Heart left ventricle (tissue), 16 donors: ENCODE measurements around the gene ST6GALNAC4. TPM values are rescaled to one million over a fixed set of nuclear protein-coding genes. Genes with fewer than 3 reads are reported as not detected.

ENCODE experiments used
- ATAC-seq, 4 donors: fragments of 200-7000 bp; cut with Tn5 transposase; one replicate each; pipeline ENCODE4 v1.9.1; 2020 to 2022; ENCODE audit warnings: moderate library complexity in 4 of 4, mild to moderate bottlenecking in 3 of 4, moderate number of reproducible peaks in 1 of 4
- DNase-seq, 5 donors: peaks; one replicate each; pipeline ENCODE4 v3.0.0-alpha.2; 2020
- H3K27ac ChIP-seq, 12 donors: fragments of 200-600 bp; sonication (generic) in 4 of 12; one replicate each; pipeline versions ENCODE4 v1.5.0 to v1.8.0; 2016 to 2022; ENCODE audit warnings: mild to moderate bottlenecking in 2 of 12
- H3K27me3 ChIP-seq, 9 donors: fragments of 200-600 bp; sonication (generic) in 2 of 9; one replicate each; pipeline versions ENCODE4 v1.5.1 to v1.8.0; 2016 to 2022; ENCODE audit warnings: mild to moderate bottlenecking in 3 of 9
- H3K36me3 ChIP-seq, 9 donors: fragments of 200-600 bp; sonication (generic) in 2 of 9; one replicate each; pipeline versions ENCODE4 v1.5.0 to v1.8.0; 2018 to 2022; ENCODE audit warnings: mild to moderate bottlenecking in 2 of 9
- H3K4me1 ChIP-seq, 12 donors: fragments of 200-600 bp; sonication (generic) in 4 of 12; one replicate each; pipeline versions ENCODE4 v1.5.0 to v1.8.0; 2016 to 2022; ENCODE audit warnings: mild to moderate bottlenecking in 3 of 12
- H3K4me3 ChIP-seq, 12 donors: fragments of 200-600 bp; sonication (generic) in 4 of 12; one replicate each; pipeline versions ENCODE4 v1.5.0 to v1.8.0; 2017 to 2022; ENCODE audit warnings: mild to moderate bottlenecking in 9 of 12, moderate library complexity in 4 of 12
- H3K9me3 ChIP-seq, 12 donors: fragments of 200-600 bp; sonication (generic) in 4 of 12; one replicate each; pipeline versions ENCODE4 v1.5.0 to v1.8.0; 2016 to 2022; ENCODE audit warnings: mild to moderate bottlenecking in 1 of 12
- CTCF ChIP-seq, 12 donors: fragments of 200-600 bp; sonication (generic) in 4 of 12; IDR thresholded peaks; one replicate each; pipeline versions ENCODE4 v1.5.0 to v1.8.0; 2018 to 2022; ENCODE audit warnings: antibody characterized with exemption in 12 of 12, mild to moderate bottlenecking in 5 of 12
- POLR2A ChIP-seq, 2 donors: fragments of 450-650 bp; IDR thresholded peaks; one replicate each; pipeline ENCODE4 v1.6.1; 2017; ENCODE audit warnings: antibody characterized with exemption in 2 of 2, mild to moderate bottlenecking in 2 of 2, moderate library complexity in 2 of 2
- WGBS, 4 donors: extraction: QIAGEN DNeasy Blood & Tissue Kit in 2 of 4; methylation state at CpG; one replicate each; pipeline versions ENCODE4 v1.1.5 to v1.1.7; 2013 to 2018; 5-methylcytosine and 5-hydroxymethylcytosine counted together
- intact Hi-C, 10 donors: fragments of 100-400 bp; cut with DNase I; formaldehyde crosslinking; loops; one replicate each; pipeline versions ENCODE4 v1.11.1 to v1.14.2; 2022
- microRNA-seq, 4 donors: library from miRNA; unstranded; fragments of <30 nt; microRNA quantifications; one replicate each; pipeline versions ENCODE4 to v1.2.0, GENCODE V29; 2017 to 2020
- polyA plus RNA-seq, 2 donors: library from polyadenylated mRNA; stranded (reverse); fragments of 200-250 nt; gene quantifications; one replicate each; pipeline ENCODE4 v1.2.3, GENCODE V29; 2013
- total RNA-seq, 9 donors: library from RNA; depleted of rRNA in 2 of 9; stranded (reverse); fragments of >200 nt in 2 of 9; fragmentation: NEBNext Ultra II Directional in 3 of 9; extraction: Animal tissue kit (Norgen Biotek cat#: 25700) in 3 of 9; gene quantifications; one replicate each; pipeline versions ENCODE4 v1.1.0 to v1.2.4, GENCODE V29; 2016 to 2023
- donor health status: ischemic (EF 13 %, LVEDD 7.1; RV severe dilation, severe dysfunction).
- donor health status: healthy with polysubstance abuse.
- donor health status: DM: no; HTN: yes; CAD: no.
- donor health status: DM: no; HTN: no; CAD: no.
- donor health status: ischemic (EF 25% LVEDD 6.9; RV normal size, moderate dysfunction).
- donor health status: ischemic (EF 25% LVEDD 5.7; RV mildly dilated, moderate dysfunction).
- donor health status: healthy.
- donor health status: DM: yes; HTN: yes; CAD: no.
- donor health status: ischemic (EF 35%, LVEDD 5.7; RV mildly dilated, moderate dysfunction).
- donor health status: nonischemic (EF 11% LVEDD 7.7; RV severe dilation, severe dysfunction).
- donor health status: DM: yes; HTN: yes; CAD: no.
- donor health status: PGD.
- donor health status: ischemic (EF 29% LVEDD 5.4; RV normal size, mild dysfunction).
- donor health status: nonischemic (EF 23%, LVEDD 6.1; RV moderate dilation, normal function).

ST6GALNAC4 gene
- total and polyA plus RNA-seq, 11 donors = 17.0 to 72.0 (median 42.6) TPM

- intact Hi-C loops = loop anchor here in 4 of 10 donors (5.0 kb wide), 2 partner anchors 33 to 73 kb away; partner anchors contain the start of gene CDK9 (in 1 of the 4)
- WGBS, 4 donors = 88 to 93% (median 92%) methylated on average over 11 of the region's 11 CpGs
- peaks cover 36 to 83% (median 77%) of the 10 kb centered on the region in 12 donors for H3K4me1 ChIP-seq
These were observed 56.1 kb downstream of the ST6GALNAC4 start for GRCh38 chr9:127860779-127861178.

GRCh38 chr9:127860260-127860659 is 56.6 kb downstream of the ST6GALNAC4 start:
- Histone ChIP-seq H3K27me3 (no peaks in the 10 kb centered on the region), H3K27ac (peak overlapping the region; percentile 34 to 98 (median 94)), H3K9me3 (no peaks in the 10 kb centered on the region), H3K4me3 (no peak overlapping the region), H3K36me3 (no peaks in the 10 kb centered on the region), H3K4me1 (peaks cover 36 to 87% (median 81%) of the 10 kb centered on the region in 12 donors)
- peak; percentile 9 to 66 (median 54) for ATAC-seq
- intact Hi-C loops = loop anchor here in 4 of 10 donors (5.0 kb wide), 2 partner anchors 33 to 73 kb away; partner anchors contain the start of gene CDK9 (in 1 of the 4)
- WGBS, 4 donors = 5 to 22% (median 14%) methylated on average over 8 of the region's 8 CpGs
- peak in 4 of 5 donors; percentile 73 to 85 (median 74) for DNase-seq
- peak in 1 of 12 donors; percentile 21 for TF ChIP-seq CTCF (IDR thresholded peaks at IDR 0.05)
- no peak for TF ChIP-seq POLR2A (IDR thresholded peaks at IDR 0.05)

More at GRCh38 chr9:127860779-127861178, 56.1 kb downstream of the ST6GALNAC4 start:
- H3K36me3 ChIP-seq = no peaks in the 10 kb centered on the region
- no peak overlapping the region for H3K4me3 ChIP-seq
- no peaks in the 10 kb centered on the region for H3K27me3 ChIP-seq
- DNase-seq (peak in 1 of 5 donors; percentile 22), ATAC-seq (no peak)
- H3K9me3 ChIP-seq = no peaks in the 10 kb centered on the region
- TF ChIP-seq POLR2A (IDR thresholded peaks at IDR 0.05) (no peak), CTCF (IDR thresholded peaks at IDR 0.05) (no peak)
- peak overlapping the region; percentile 34 to 98 (median 94) for H3K27ac ChIP-seq

GRCh38 chr9:127858041-127858512 is 58.8 kb downstream of the ST6GALNAC4 start:
- TF ChIP-seq POLR2A (IDR thresholded peaks at IDR 0.05) (no peak), CTCF (IDR thresholded peaks at IDR 0.05) (no peak)
- no peaks in the 10 kb centered on the region for H3K27me3 ChIP-seq
- peak; percentile 6 to 9 (median 8) for ATAC-seq
- peaks cover 33 to 92% (median 82%) of the 10 kb centered on the region in 12 donors for H3K4me1 ChIP-seq
- no peaks in the 10 kb centered on the region for H3K36me3 ChIP-seq
- WGBS, 4 donors = 4 to 23% (median 8%) methylated on average over 12 of the region's 12 CpGs
- H3K27ac ChIP-seq = peak overlapping the region; percentile 34 to 98 (median 94)
- intact Hi-C loops = loop anchor here in 2 of 10 donors (2.0 to 10.0 kb wide), 4 partner anchors 13 to 96 kb away; no protein-coding TSS in a partner anchor
- peak; percentile 80 to 91 (median 87) for DNase-seq
- H3K4me3 ChIP-seq = peak overlapping the region in 1 of 12 donors; percentile 8
- no peaks in the 10 kb centered on the region for H3K9me3 ChIP-seq

Small RNA genes within 50 kb of the gene (microRNA-seq; reads per million reads assigned to microRNA genes)
- 0 to 0.58 (median 0) reads per million in 4 donors for gene MIR4672

Other genes starting within 250 kb of the ST6GALNAC4 start
- under 1 TPM in 2 of 9 donors, not detected in 7; 0.15 to 0.87 TPM for gene CFAP157, start 210.1 kb downstream of the ST6GALNAC4 start, total RNA-seq
- under 1 TPM; 0.08 TPM for gene CFAP157, start 210.1 kb downstream of the ST6GALNAC4 start, polyA plus RNA-seq
- 10 to 100 TPM in 7 of 9 donors, 1 to 10 TPM in 2; 7.3 to 30.5 (median 13.5) TPM for gene PTRH1, start 201.4 kb downstream of the ST6GALNAC4 start, total RNA-seq
- gene PTRH1, start 201.4 kb downstream of the ST6GALNAC4 start, polyA plus RNA-seq = 10 to 100 TPM; 14.0 to 44.7 TPM
- under 1 TPM in 8 of 9 donors, not detected in 1; 0.09 to 0.61 (median 0.24) TPM for gene TTC16, start 201.0 kb downstream of the ST6GALNAC4 start, total RNA-seq
- gene TTC16, start 201.0 kb downstream of the ST6GALNAC4 start, polyA plus RNA-seq = under 1 TPM in 1 of 2 donors, not detected in 1; 0.34 TPM
- gene TOR2A, start 181.7 kb downstream of the ST6GALNAC4 start, total RNA-seq = 1 to 10 TPM; 1.7 to 9.2 (median 3.3) TPM
- gene TOR2A, start 181.7 kb downstream of the ST6GALNAC4 start, polyA plus RNA-seq = 1 to 10 TPM; 3.4 to 5.2 TPM
- gene SH2D3C, start 138.4 kb downstream of the ST6GALNAC4 start, total RNA-seq = 10 to 100 TPM; 13.7 to 38.9 (median 16.9) TPM
- 10 to 100 TPM; 21.1 to 24.8 TPM for gene SH2D3C, start 138.4 kb downstream of the ST6GALNAC4 start, polyA plus RNA-seq
- 10 to 100 TPM; 35.6 to 60.3 (median 47.8) TPM for gene CDK9, start 131.0 kb downstream of the ST6GALNAC4 start, total RNA-seq
- gene CDK9, start 131.0 kb downstream of the ST6GALNAC4 start, polyA plus RNA-seq = 10 to 100 TPM; 26.2 to 30.4 TPM
- 10 to 100 TPM; 39.9 to 55.1 (median 41.5) TPM for gene FPGS, start 114.2 kb downstream of the ST6GALNAC4 start, total RNA-seq
- gene FPGS, start 114.2 kb downstream of the ST6GALNAC4 start, polyA plus RNA-seq = 10 to 100 TPM; 36.8 to 50.1 TPM
- 100 to 1,000 TPM; 116 to 252 (median 133) TPM for gene ENG, start 62.4 kb downstream of the ST6GALNAC4 start, total RNA-seq
- 100 to 1,000 TPM; 156 to 245 TPM for gene ENG, start 62.4 kb downstream of the ST6GALNAC4 start, polyA plus RNA-seq
- gene AK1, start 39.4 kb downstream of the ST6GALNAC4 start, total RNA-seq = 100 to 1,000 TPM; 415 to 810 (median 586) TPM
- 1,000 to 10,000 TPM in 1 of 2 donors, 100 to 1,000 TPM in 1; 312 to 1,060 TPM for gene AK1, start 39.4 kb downstream of the ST6GALNAC4 start, polyA plus RNA-seq
- 10 to 100 TPM; 28.4 to 75.9 (median 45.6) TPM for gene ST6GALNAC6, start 17.4 kb downstream of the ST6GALNAC4 start, total RNA-seq
- gene ST6GALNAC6, start 17.4 kb downstream of the ST6GALNAC4 start, polyA plus RNA-seq = 10 to 100 TPM; 35.7 to 37.5 TPM
- under 1 TPM in 7 of 9 donors, not detected in 2; 0.33 to 0.77 (median 0.51) TPM for gene PIP5KL1, start 13.7 kb upstream of the ST6GALNAC4 start, total RNA-seq
- gene PIP5KL1, start 13.7 kb upstream of the ST6GALNAC4 start, polyA plus RNA-seq = under 1 TPM; 0.12 to 0.15 TPM
- 10 to 100 TPM in 7 of 9 donors, 1 to 10 TPM in 2; 7.2 to 19.5 (median 11.7) TPM for gene DPM2, start 20.8 kb upstream of the ST6GALNAC4 start, total RNA-seq
- 10 to 100 TPM; 15.3 to 31.7 TPM for gene DPM2, start 20.8 kb upstream of the ST6GALNAC4 start, polyA plus RNA-seq
- 10 to 100 TPM in 7 of 9 donors, 1 to 10 TPM in 2; 5.4 to 45.2 (median 24.1) TPM for gene EEIG1, start 63.9 kb upstream of the ST6GALNAC4 start, total RNA-seq
- 10 to 100 TPM in 1 of 2 donors, 1 to 10 TPM in 1; 9.2 to 10.4 TPM for gene EEIG1, start 63.9 kb upstream of the ST6GALNAC4 start, polyA plus RNA-seq
- 1 to 10 TPM; 3.5 to 8.9 (median 7.2) TPM for gene NAIF1, start 150.3 kb upstream of the ST6GALNAC4 start, total RNA-seq
- gene NAIF1, start 150.3 kb upstream of the ST6GALNAC4 start, polyA plus RNA-seq = 1 to 10 TPM; 4.0 to 5.0 TPM
- 10 to 100 TPM in 3 of 9 donors, 1 to 10 TPM in 6; 3.2 to 15.1 (median 6.7) TPM for gene SLC25A25, start 151.2 kb upstream of the ST6GALNAC4 start, total RNA-seq
- 1 to 10 TPM; 1.7 to 8.8 TPM for gene SLC25A25, start 151.2 kb upstream of the ST6GALNAC4 start, polyA plus RNA-seq
- gene PTGES2, start 210.7 kb upstream of the ST6GALNAC4 start, total RNA-seq = 100 to 1,000 TPM; 116 to 166 (median 139) TPM
- gene PTGES2, start 210.7 kb upstream of the ST6GALNAC4 start, polyA plus RNA-seq = 100 to 1,000 TPM; 143 to 179 TPM
- gene LCN2, start 232.4 kb upstream of the ST6GALNAC4 start, total RNA-seq = 1 to 10 TPM in 1 of 9 donors, not detected in 8; 5.8 TPM
- 1 to 10 TPM in 1 of 2 donors, not detected in 1; 1.1 TPM for gene LCN2, start 232.4 kb upstream of the ST6GALNAC4 start, polyA plus RNA-seq
- 100 to 1,000 TPM in 2 of 9 donors, 10 to 100 TPM in 7; 29.9 to 280 (median 46.4) TPM for gene BBLN, start 243.2 kb upstream of the ST6GALNAC4 start, total RNA-seq
- gene BBLN, start 243.2 kb upstream of the ST6GALNAC4 start, polyA plus RNA-seq = 100 to 1,000 TPM in 1 of 2 donors, 10 to 100 TPM in 1; 47.3 to 122 TPM